Activated CD8-positive, alpha-beta memory T cell treated with anti-CD3 and anti-CD28 coated beads for 24 hours (primary cell): ENCODE measurements around the gene CERK.

ENCODE experiments used
- DNase-seq: peaks from one replicate; pipeline ENCODE4 v3.0.0-alpha.2; 2020

The CERK gene

DNA sequence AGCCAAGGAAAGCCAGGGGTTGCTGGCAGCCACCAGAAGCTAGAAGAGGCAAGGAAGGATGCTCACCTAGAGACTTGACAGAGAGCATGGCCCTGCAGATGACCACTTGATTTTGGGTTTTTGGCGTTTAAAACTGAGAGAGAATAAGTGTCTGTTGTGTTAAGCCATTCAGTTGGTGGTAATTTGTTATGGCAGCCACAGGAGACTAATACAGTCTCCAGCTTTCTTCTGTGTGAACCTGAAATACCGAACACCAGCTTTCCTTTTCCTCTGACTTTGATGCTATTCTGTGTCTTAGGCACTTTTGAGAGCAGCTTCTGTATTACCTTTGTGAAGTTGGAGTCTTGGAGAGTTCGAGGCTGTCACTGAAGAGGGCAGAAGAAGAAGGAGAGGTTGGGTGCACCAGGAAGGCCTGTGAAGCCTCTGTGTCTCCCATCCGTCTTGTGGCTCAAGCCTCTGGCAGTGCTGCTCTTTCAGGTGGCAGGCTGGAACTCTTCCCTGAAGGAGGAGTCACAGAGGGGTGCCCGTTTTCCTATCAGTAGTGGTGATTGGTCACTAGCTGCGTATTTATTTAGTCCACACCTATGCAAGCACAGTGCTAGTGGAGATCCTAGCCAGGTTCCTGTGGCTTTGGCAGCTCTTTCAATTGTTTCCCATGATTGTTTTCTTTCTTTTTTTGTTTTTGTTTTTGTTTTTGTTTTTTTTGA, 26.9 kb upstream of the CERK start:
- DNase-seq, result no peak

DNA sequence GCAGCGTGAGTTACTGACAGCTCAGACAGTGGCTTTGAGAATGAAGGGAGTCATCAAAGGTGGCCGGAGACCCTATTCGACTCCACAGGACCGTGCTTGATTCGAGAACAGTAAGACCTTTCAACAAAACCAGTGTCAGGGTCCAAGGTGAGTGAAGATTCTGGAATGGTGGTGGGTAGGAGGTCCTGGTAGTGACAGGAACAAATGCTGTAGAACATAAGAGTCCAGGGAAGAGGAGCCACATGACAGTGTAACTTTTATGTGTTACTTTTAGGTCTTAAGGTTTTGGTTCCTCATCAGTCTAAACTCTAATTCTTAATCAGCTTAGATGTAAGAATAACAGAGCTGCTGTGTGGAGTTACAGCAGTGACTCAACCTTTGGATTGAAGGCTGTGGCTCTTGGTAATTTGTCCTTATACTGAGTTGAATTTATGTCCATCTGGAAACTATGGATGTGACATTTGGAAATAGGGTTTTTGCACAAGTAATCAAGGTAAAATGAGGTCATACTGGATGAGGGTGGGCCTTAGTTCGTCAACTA, 26.2 kb upstream of the CERK start:
- DNase-seq, result no peak

DNA sequence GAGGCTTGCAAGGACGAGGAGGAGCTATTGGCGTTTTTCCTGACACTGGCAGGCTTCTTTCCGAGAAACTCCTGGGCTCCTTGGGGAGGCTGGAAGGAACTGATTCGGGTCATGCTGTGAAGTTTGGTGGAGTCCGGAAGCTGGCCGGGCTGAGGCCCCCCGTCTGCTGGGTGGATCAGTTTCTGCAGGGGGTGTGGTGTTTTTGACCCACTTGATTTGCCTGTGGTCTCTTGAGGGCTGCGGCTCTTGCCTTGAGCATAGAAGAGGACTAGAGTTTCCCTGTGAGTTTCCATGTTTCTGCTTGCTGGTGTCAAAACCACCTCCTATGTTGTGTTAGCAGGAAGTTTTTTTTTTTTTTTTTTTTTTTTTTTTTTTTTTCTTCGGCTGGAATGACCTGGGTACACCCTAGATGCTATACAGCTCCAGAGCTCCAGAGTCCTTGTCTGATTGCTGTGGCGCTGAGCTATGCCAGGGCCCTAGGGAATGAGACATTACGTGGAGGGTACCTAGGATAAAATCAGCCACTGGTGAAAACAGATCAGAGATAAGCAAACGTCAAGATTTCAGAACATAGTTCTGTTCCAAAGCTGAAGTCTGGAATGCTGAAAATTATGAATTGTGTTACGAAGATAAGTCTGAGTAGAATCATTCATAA, 25.1 kb upstream of the CERK start:
- no peak for DNase-seq

DNA sequence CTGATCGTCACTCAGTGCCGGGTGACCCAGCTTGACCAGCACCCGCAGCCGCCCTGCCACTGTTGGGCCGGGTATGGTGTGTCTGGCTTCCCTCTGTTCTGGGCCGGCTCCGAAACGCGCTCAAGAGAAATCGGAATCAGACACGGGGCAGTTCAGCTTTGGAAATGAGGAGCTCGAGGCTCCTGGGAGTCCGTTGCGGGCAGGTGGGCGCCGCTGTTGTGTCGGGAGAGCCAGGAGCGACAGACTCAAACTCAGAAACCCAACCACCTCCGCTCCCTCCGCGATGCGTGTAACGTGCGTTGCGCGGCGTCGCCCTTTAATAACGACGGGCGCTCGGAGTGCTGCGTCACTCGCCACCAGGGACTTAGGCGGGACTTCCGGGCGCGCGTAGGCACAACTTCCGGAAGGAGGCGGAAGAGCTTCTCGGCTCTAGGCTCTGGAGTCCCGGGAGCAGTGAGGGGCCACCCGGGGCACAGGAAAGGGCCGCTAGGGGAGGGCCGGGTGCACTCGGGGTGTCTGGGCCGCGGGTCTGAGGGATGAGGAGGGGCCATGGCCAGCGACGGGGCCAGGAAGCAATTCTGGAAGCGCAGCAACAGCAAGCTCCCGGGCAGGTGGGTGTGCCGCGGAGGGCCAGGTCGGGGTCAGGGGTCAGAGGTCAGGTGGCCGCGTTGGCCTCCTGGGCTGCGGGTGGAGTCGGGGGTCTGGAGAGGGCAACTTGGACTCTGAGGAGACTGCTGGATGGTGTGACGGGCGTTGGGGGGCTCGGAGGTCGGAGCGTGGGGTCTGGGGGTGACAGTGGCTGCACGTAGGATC, 24.4 kb upstream of the CERK start, which contains the start of gene TBC1D22A:
Gene TBC1D22A, plus strand, starts transcription at position 413 of the 813 bp plus-strand sequence. Its CDS starts 137 bp downstream, at position 550.
- peak; percentile 98 for DNase-seq

DNA sequence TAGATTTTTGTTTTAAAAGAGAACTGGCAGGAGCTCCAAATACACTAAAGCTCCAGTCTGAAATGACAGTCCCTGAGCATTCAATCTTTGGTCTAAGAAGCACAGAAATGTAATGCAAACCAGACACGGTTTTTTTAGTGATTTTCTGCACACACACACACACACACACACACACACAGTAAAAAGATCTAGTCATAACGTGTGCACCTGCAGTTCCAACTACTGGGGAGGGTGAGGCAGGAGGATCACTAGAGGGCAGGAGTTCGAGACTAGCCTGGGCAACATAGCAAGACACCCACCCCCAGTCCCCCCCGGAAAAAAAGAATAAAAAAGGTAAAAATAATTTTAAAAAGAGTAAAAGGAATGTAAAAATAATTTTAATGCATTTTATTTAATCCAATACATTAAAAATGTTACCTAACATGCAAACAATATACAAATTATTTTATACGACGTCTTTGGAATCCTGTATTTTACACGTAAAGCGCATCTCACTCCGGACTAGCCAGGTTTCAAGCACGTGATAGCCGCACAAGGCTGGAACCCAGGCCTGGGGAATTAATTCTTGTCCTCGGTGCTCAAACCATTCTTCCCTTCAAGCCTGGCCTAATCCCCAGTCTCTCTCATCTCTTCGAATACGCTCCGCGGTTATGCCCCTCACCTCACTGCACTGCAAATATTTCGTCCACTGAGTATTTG, 23.6 kb upstream of the CERK start:
- DNase-seq, result no peak

DNA sequence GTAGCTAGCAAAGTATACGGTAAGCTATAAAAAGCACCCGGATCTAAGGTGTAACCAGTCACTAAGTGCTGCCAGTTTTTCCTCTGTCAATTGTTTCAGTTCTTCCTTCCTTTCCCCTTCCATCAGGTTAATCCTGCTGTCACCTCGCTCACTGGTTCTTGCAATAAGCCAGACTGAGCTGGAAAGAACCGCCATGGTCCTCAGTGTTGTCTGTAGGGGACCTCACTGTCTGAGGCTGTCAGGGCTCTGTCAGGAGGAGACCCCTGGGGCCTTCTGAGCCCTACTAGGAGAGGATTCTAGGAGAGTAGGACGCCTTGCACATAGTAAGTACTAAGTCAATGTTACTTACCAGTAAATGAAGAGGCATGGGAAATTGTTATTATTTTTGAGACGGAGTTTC, 23.0 kb upstream of the CERK start:
- DNase-seq, result no peak

DNA sequence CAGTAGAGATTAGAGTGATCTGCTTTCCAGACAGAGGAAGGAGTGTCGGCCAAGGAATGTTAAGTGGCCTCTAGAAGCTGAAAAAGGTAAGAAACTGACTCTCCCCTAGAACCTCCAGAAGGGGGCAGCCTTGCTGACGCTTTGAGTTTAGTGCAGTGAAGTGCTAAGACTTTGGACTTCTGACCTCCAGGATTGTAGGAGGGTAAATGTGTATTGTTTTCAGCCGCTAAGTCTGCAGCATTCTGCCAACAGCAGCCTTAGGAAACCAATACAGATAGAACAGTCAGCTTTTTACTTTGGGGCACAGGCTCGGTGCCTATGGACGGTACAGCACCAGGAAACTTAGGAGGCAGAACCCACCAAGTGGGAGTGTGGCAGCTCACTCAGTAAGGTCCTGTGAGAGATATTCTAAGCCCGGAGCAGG, 20.8 kb upstream of the CERK start:
- DNase-seq, result no peak

DNA sequence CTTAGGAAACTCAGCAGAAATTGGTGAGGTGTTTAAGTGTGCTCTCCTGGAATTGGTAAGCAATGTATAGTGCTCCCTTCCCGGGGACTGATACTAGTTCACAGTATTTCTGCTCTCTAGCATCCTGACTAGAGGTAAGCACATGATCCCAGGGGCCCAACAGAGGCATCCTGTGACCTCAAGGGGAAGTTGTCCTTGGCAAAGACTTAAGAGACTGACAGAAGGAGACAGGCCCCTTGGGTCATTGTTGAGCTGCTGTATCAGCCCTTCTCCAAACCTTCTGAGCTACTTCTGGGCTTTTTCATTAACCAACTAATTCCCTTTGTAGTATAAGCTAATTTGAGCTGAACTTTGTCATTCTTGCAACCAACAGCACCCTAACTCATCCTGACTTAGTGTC, 20.1 kb upstream of the CERK start:
- no peak for DNase-seq

DNA sequence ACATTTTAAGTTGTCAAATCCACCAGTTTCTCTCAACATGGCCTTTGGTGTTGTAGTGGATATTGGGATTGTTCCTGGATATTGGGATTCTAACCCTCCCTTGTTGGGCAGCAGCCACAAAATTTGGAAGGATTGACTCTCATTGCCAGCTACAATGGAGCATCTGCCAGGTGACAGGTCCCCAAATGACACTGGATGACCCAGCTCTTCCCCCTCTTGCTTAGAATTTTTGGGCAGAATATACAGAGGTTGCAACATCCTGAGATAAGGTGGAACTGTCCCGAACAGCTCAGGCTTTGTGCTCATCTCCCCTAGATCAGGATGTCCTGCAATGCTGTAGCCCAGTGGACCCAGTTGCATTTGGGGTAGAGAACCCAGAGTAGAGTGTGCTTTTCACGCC, 19.1 kb upstream of the CERK start:
- no peak for DNase-seq

DNA sequence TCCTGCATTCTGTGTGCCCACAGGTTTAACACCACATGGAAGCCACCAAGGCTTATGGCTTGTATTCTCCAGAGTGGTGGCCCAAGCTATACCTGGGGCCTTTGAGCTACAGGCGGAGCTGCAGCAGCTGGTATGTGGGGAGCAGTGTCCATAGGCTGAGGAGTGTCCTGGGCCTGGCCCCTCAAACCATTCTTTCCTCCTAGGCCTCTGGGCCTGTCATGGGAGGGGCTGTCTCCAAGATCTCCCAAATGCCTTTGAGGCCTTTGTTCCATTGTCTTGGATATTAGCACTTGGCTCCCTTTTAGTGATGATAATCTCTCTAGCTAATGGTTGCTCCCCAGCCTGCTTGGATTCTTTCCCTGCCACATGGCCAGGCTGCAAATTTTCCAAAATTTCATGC, 18.0 kb upstream of the CERK start:
- no peak for DNase-seq

DNA sequence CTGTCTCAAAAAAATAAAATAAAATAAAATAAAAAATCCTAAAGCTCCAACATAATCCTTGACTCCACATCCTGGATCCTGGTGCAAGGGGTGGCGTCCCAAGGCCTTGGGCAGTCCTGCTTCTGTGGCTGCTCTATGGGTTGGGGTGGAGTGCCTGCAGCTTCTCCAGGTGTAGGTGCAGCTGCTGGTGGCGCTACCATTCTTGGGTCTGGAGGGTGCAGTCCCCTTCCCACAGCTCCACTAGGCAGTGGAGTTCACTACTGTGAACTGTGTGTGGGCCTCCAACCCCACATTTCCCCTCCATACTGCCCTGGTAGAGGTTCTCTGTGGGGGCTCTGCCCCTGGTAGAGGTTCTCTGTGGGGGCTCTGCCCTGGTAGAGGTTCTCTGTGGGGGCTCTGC, 17.5 kb upstream of the CERK start:
- DNase-seq, result no peak

DNA sequence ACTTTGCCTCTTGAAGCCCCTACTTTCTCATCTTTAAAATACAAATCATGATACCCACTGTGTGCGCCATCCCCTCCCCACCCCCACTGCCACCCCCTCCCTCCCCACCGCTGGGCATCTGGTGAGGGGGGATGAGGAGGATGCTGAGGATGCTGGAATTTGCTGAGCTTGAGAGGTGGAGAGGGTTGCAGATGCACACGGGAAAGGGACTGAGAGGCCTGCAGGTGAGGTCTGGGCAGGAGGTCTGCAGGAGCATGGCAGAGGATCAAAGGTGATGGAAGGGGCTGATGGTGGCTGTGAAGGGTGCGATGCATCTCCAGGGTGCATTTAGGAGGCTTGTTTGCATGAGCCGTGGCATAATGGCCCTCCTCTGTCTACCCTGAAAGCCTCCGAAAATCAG, 16.8 kb upstream of the CERK start:
- no peak for DNase-seq

DNA sequence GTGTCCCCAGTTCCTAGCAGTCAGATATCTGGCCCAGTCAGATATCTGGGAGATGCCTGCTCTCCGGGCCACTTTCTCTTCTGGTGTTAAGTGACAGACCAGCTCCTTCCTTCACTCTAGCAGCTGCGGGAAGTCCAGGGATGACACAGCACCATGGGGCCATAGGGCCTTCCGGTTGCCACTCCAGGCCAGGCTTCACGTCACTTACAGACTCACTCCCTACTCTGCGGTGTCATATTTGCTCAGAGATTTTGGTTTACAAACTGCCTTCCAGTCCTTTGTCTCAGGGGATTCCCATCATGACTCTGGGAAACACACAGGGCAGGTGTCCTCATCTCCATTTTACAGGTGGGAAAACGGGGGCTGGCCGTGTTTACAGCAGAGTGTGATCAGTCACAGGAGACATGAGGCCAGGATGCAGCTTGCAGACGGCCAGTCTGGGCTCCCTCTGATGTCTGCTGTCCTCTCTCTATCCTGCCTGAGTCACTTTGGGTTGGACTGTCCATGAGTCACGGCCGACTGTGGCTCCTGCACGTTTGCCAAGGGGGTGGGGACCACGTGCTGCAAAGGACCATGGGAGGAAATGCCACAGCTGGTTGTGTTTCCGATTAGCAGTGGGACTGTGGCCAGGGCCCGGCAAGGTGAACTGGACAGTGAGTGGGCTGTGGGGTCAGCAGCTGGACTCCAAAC, 16.2 kb upstream of the CERK start:
- no peak for DNase-seq

DNA sequence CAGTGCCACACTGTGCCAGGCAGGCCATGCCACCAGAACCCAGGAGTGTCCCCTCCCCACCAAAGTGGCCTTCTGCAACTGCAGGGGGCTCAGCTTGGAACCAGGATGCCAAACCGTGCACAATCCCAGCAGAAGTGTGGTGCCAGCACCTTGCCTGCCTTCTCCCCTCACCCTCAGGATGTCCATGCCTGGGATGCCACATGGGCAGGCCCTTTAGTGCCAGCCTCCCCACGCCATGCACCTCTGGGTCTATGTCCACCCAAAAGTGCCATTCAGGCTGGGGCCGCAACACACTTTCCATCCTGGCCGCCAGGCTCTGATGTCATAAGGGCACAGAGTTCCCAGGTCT, 15.7 kb upstream of the CERK start:
- no peak for DNase-seq

DNA sequence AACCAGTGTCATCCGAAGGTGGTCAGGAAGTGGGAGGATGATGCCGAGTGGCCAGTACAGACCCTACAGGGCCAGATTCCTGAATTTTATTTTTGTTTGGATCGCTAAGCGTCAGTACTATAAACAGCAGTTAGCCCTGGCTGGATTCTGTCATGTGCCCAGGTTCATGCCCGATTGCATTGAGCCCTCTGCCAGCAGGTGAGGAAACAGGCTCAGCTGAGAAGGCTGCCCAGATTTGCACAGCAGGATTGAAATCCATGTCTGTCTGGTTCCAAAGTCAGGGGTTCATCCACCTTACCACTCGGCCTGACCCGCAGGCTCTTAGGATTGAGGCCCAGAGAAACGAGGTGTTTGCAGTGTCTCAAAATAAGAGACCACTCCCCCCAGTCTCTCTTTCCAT, 15.3 kb upstream of the CERK start:
- no peak for DNase-seq

DNA sequence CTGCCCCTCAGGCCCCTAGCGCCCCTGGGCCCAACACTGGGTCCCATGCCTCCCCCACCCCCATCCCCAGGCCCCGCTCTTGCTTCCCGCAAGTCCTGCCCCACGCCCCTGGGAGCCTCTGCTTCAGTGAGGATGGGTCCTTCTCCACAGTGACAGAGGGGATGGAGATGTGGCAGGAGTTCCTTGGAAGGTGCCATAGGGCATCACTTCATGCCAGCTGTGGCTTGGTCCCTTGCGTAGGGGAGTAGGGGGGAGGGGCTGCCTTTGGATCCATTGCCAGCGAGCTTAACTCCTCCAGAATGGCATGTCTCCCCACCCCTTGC, 14.9 kb upstream of the CERK start:
- no peak for DNase-seq

DNA sequence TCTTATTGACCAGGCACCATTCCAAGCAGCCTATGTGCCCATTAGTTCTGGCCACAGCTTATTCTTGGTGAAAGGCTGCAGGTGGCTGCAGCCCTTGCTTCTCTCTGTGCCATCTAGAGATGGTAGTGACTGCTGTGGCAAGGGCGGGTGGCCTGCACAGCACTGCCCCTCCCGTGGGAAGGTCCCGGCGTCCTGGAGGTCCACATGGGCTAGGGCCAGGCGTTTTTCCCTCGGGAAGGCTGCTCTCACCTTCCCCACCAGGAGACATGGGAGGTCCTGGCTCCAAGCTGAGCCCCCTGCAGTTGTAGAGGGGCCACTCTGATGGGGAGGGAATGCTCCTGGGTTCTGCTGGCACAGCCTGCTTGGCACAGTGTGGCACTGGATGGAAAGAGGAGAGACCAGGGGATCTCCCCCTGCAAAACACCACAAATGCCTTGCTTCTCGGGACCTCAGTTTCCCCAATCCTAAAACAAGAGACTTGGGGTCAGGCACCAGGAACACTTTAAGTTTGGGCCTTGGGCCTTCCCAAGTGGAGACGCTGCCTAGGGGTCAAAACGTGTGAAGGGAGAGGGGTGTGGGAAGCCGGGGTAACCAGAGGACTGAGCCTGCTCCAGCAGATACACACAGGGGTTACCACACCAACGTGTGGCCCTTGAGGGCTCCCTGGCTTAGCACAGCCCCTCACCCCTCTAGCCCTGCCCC, 14.4 kb upstream of the CERK start:
- DNase-seq, result no peak

DNA sequence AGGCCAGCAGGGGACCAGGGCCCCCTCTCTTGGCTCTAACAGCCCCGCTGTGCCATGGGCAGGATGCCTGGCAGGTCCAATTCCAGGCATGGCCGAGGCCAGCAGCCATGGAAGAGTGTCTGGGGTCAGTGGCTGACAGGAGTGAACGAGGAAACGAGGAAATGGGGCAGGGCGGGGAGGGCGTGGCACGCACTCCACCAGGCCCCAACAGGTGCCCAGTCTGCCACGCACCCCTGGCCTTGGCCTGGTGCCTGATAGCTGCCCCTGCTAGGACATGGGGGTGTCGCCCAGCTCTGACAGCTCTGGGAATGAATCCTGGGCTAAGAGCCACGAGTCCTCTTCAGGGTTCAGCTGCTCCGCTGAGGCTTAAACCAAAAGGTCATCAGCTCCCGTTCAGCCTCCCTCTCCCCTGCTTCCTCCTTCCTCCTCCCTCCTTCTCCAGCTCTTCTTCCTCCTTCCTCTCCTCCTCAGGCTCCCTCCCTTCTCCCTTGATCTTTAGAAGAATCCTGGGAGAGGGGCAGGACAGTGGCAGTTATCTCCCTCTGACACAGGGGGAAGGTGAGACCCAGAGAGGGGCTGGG, 12.9 kb upstream of the CERK start:
- DNase-seq, result no peak

DNA sequence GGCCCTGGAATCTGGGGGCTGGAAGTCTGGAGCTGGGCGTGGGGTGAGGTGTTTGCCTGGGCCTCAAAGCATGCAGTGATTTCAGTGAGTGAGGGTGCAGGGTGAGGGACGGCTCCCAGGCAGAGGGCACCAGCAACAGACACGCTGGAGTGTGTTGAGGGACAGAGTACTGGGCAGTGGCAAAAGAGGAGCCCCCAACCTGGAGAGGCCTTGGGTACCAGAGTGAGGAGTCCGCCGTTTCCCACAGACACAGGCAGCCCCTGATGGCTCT, 12.4 kb upstream of the CERK start:
- no peak for DNase-seq

DNA sequence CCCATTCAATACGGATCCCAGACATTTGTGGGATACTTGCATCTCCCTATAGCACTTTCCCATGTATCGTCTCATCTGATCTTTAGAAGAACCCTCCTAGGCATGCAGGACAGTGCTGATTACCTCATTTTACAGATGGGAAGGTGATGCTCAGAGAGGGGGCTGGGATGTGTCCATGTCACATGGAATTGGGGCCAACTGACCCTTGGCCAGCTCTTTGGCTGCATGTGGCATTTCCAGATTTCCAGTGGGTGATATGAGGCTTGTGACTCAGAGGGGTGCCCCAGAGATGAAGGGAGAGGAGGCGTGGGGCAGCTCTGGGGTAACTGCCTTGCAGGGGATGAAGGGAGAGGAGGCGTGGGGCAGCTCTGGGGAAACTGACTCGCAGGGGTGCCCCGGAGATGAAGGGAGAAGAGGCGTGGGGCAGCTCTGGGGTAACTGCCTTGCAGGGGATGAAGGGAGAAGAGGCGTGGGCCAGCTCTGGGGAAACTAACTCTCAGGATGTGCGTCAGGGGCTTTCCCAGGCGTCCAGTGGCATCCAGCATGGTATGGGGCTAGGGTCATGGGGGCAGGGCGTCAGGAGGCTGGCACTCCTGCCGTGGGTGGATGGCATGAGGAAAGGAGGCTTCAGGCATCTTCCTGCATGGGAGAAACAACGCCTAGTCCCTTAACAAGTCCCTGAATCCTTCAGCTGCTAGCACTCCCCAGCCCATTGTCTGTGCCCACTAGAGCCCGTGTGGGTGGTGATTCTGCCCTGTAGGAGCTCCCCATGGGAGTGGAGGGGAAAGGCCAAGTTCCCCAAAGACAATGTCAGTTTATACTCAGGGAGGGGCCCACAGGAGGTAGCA, 11.9 kb upstream of the CERK start:
- no peak for DNase-seq
